OCI-LY1 (cell line): ENCODE data around the gene VSIG8.

Experiments
- CTCF ChIP-seq: fragments of 200-600 bp; sonication (generic), shearing (Covaris generic); IDR thresholded peaks from 2 replicates; pipeline ENCODE4 v1.5.1; 2017; ENCODE audit warnings: mild to moderate bottlenecking, antibody characterized with exemption, low read length, moderate library complexity, mixed read lengths
- EZH2 ChIP-seq: fragments of 200-600 bp; sonication (generic), shearing (Covaris generic); IDR thresholded peaks from 2 replicates; pipeline ENCODE4 v1.8.0; 2017; ENCODE audit warnings: borderline replicate concordance, mixed run types, mild to moderate bottlenecking, antibody characterized with exemption, low read length, moderate library complexity, mixed read lengths

- TF ChIP-seq CTCF (no peak), EZH2 (no peak)
Measured at GRCh38 chr1:159827549-159827948, 34.9 kb downstream of the VSIG8 start.
